GM04503 (cell line): ENCODE results near the gene WDR91.
"Not testable (repeated sequence)": the region's sequence is repeated elsewhere in the genome, so short reads cannot be mapped to it uniquely, and the experiment has no call there.

ENCODE experiments used
- DNase-seq: peaks from one replicate; pipeline ENCODE4 v3.0.0-alpha.2; 2012; ENCODE audit warnings: low read depth

Gene WDR91

DNA sequence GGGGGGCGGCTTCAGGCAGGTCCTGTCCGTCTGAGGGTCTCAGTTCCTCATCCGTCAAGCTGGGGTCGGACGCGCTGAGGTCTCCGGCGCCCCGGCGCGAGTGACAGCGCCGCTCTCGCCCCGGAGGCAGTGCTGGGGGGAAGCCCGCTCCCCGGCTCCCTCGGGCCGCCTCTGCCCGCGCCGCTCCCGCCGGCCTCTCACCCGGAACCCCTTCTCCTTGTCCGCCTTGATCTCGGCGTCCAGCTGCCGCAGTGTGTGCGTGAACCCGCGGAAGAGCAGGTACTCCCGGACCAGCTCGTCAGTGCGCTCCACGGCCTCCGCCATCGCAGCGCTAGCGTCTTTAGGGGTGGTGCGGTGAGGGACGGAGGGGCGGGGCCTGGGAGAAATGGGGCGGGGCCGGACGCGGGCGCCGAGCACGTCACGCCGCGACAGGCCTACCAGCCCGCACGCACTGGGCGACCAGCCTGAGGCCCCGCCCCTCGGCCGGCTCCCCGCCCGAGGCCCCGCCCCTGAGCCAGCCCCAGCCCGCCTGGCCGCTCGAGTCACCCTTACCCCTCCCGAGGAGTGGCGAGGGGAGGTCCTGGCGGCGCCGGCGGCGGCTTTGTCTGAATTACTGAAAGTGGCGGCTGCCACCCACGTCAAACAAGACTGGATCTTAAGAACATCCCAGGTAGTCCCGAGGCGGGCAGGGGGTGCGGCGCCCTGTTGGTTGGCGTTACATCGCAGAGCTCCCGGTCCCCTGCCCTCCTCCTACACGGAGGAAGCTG is at the start of gene WDR91:
Gene WDR91, minus strand, starts transcription at position 348 of the 767 bp plus-strand sequence. Its CDS starts 24 bp downstream, at position 324.
- peak; percentile 40 for DNase-seq

DNA sequence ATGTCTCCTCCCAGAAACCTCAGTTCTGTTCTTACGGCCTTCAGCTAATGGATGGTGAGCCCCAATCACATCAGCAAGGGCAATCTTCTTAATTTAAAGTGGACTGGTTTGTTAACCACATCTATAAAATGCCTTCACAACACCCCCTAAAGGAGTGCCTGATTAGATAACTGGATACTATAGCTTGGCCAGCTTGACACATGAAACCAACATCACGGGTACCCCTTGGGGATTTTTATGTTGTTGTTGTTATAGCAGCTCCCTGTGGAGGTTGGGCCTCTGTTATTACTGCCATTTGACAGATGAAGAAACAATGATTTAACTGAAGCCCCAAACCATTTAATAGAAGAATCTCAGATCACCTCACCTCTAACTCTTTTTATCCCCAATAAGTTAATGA is 49.1 kb upstream of the WDR91 start:
- no peak for DNase-seq

DNA sequence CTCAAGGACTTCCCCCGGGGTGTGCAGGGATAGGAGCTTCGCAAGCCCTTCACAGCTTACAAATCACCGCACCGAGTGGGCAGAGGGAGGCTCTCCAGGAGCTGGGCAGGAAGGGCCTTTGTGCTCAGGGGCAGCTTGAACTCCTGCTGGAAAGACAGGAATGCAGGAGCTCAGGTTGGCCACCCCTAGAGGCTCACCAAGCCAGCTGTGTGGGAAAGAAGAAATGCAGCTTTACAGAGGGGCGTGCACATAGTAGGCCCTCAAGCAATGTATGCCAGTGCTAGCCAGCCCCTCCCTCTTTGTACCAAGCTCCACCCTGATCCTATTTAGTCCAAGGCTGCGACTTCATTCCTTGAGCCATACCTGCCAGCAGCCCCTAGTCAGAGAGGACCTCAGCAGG is 48.4 kb upstream of the WDR91 start:
- no peak for DNase-seq

DNA sequence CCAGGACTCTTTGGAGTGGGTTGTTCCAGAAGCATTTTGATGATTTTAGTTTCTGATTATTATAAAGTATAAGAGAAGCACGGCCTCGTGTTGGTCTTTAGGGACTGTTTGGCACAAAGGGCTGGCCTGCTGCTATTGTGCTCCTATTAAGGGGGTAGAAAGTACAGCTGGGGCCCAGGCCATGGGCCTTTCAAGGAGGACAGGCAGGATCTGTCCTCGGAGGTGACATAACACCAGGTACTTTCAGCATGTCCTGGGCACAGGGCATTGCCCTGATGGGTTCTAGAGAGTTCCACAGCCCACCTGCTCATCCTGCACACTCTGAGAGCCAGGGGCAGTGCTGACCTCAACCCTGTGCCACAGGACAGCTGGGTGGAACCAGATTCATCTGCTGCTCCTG is 47.3 kb upstream of the WDR91 start:
- no peak for DNase-seq

DNA sequence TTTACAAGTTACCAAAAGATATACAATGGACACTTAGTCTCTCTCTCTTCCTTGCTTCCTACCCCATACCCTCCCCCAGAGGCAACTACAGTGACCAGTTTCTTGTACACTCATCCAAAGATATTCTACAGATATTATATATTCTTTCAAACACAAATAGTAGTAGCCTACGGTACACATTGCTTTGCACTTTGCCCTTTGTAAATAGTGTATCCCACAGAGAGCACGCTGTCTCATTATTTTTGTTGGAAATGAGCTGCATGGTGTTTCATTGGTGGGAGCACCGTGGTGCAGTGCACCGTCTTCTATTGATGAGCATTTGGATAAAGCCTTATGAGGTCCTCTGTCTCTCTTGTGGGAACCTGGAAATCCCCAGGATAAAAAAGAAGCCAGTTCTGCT is 46.5 kb upstream of the WDR91 start:
- no peak for DNase-seq

DNA sequence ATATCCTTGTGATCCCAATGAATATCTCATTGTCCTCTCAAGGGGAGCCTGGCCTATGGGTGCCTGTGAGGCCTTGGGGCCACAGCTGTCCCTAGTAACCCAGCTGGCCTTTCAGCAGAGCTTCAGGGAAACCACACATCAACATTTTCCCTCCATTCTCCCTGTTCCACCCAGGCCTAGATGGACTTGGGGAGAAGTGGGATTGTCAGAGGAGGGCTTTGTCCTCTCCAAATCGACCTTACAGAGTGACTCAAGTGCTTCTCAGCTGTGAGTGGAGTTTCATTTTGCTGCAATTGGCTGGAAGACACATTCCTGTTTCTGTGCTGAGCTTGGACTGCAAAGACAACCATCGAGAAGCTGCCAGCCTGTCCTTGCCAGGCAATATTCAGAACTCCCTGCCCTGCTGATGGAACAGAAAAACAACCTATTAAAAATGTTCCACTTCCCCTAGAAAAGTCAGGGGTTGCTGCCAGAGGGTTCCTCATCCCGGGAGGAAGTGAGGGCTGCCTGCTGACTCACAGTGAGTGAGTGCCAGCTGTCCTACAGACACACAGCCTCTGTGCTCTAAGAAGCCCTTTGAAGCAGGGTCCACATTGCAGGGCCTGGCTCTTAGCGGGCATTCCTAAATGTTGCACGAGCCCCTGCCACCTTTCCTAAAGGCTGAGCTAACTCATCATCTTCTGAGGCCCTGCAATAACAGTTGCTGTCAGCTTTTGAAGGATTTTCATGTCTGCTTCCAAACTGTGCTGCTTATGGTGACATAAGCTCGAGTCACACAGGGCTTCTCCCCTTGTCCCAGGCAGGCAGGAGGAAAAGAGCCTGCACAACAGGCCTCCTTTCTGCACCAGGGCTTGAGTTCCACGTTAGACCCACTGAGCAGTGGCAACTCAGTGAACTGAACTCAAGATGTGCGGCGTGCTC is 42.8 kb upstream of the WDR91 start:
- DNase-seq: peak; percentile 57

DNA sequence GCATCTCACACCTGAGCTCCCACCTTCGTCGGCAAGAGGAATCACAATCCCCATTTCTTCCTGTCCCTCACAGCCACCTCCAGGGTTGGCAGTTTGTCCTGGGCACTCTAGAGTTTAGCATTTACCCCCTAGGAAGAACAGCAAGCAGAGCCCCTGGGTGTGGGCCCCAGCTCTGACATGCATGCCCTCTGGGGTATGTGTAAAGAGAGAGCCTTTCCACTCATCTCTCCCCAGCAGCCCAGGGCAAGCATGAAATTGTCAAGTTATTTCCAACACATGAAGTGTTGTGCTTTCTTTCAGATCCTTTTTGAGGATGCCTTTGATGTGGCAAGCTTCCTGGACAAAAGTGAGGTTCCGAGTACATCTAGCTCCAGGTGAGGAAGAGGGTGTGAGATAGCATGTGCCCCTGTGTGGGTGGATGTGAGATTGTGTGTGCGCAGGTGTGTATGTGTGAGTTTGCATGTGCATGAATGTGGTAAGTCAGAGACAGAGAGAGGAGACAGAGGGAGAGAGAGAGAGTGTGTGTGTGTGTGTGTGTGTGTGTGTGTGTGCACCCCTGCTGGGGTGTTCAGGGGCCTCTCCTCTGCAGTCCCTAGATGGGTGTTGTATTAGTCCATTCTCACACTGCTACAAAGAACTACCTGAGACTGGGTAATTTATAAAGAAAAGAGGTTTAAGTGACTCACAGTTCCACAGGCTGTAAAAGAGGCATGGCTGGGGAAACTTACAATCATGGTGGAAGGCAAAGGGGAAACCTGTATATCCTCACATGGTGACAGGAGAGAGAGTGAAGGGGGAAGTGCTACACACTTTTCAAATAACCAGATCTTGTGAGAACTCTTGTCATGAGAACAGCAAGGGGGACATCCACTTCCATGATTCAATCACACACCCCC is 40.4 kb upstream of the WDR91 start:
- no peak for DNase-seq

DNA sequence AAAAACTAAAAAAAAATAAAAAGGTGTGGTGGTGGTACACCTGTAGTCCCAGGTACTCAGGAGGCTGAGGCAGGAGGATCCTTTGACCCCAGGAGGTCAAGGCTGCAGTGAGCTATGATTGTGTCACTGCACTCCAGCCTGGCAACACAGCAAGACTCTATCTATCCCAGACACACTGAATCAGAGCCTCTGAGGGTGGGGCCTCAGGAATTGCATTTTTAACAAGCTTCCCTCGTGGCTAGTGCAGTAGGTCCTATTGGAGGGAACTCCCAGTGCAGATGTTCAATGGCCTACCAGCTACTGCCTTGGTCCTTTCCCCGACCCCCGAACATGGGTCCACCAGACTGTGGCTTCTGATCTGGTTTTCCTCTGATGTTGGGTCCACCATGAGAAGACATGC is 37.2 kb upstream of the WDR91 start:
- DNase-seq: no peak

DNA sequence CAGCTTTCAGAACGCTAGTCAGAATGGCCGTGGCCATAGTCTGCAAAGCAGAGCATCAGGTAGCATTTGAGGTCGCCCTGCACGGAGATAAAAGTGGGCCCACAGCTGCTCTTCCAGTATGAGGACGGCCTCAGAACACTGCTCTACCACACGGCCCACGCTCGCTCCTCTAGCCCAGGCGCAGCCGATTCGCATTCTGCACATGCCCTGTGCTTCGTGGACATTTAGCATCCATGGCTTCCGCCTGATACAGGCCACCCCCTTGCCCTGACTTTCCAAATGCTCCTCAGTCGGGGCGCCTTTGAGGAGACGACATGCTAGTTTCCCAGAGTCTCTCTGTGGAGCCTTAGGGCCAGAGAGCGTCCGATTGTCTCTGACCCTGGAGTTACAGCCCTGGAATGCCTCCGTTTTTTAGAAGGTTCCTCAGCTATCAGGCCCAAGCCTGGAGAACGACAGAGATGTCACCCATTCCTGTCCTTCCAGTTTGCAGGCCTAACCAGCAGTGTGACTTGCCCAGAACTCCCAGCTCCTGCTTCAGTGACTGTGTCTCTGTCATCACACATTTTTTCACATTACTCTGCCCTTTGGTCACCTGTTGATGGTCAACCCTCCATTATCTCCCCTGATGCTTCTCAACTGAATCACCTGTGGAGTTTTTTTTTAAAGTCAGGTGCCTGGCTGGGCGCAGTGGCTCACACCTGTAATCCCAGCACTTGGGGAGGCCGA is 36.6 kb upstream of the WDR91 start:
- no peak for DNase-seq

DNA sequence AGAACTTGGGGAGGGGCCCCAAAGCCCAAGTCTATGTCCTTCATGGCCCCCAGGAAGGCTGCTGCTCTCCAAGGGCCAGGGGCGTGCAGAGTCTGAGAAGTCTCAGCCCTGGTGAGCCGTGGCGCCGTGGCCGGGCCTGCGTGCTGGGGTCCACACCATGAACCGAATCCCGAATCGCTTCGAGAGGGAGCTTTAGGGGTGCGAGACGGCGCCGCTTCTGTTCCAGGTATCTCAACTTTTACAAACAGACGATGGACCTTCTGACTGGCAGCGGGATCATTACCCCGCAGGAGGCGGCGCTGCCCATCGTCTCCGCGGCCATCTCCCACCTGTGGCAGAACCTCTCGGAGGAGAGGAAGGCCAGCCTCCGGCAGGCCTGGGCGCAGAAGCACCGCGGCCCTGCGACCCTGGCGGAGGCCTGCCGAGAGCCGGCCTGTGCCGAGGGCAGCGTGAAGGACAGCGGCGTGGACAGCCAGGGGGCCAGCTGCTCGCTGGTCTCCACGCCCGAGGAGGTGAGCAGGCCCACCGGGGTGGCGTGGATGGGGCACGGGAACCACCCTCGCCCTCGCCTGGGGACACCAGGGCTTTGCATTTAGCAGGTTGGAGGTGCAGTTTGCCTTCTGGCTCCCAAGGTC is 35.0 kb upstream of the WDR91 start:
- DNase-seq: no peak

DNA sequence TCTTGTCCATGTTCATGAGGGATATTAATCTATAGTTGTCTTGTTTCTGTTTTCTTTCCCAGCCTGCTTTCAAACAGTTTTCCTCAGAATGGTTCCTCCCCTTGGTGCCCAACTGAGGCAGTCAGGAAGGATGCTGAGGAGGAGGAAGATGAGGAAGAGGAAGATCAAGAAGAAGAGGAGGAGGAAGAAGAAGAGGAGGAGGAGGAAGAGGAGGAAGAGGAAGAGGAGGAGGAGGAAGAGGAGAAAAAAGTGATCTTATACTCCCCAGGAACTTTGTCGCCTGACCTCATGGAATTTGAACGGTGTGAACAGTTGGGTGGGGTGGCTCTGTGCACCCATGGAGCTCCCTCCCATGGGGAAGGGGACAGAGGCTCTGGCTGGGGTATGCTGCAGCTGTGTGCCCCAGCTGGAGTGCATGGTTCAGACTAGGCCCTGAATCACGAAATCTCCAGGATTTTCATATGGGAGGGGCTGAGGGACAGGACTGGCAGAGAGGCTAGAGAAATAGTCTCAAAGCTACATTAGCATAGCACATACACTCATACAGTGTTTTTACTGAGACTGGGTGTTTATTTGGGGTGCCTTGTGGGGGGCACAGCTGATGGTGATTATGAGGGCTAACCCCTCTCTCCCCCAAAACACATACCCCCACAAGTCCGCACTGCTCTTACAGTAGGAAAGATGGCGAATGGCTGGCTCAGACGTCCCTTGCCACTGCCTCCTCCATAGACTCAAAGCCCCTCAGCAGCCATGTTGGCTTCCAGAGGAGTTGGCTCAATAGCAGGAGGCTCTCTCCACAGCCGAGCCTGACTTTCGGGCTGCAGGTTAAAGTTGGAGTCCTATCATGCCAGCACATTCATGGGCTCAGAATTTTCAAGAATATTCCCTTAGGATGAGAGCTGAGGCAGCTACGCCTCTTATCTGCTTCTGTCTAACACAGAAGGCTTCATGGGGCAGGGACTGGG is 34.2 kb upstream of the WDR91 start:
- DNase-seq: no peak

DNA sequence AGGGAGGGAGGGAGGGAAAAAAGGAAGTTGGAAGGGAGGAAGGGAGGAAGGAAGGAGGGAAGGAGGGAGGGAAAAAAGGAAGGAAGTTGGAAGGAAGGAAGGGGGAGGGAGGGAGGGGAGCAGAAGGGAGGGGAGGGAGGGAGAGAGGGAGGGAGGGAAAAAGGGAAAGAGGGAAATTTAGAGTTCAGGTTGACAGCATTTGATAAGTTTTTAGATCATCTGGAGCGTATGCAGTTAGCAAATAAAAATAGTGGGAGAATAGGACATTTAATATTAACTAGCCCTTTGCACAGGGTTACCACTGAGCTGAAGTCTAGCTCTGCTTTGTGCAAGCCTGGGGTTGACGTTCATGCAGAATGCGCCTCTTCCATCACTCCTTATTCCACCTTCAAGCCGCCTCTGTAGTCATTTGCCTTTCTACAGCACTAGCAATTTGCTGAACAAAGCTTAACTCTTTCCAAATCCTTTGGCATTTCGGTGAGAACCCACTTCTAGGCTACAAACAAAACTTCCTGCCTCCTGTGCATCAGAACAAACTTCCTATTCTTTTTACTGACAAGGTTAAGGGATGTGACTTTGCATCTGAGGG is 30.9 kb upstream of the WDR91 start:
- no peak for DNase-seq

DNA sequence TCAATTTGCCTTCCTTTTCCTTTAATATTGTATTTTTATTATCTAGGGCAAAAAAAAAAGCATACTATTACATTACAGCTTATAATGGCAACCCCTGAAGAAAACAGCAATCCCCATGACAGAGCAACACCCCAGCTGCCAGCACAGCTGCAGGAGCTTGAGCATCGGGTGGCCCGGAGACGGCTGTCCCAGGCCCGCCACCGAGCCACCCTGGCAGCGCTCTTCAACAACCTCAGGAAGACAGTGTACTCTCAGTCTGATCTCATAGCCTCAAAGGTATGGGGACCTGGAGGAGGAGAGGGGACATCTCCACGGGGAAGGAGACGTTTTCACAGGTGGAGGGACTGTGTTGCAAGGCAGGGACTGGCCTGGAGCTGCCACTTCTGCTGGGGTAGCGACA is 29.1 kb upstream of the WDR91 start:
- DNase-seq: no peak

DNA sequence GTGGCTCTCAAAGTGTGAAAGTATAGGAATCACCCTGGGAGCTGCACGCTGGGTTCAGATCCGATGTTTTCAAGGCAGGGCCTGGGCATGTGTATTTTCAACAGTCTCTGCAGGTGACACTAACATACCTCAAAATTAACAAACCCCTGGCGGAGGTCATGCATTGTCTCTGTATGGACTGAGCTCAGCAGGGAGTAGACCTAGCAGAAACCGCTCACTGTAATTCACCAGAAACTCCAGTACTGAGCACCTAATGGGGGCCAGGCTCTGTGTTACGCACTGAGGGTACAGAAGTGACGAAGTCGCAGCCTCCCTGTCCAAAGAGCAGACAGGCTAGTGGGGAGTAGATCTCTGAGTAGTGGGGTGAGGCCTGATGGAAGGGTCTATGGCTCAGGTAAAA is 27.9 kb upstream of the WDR91 start:
- DNase-seq: no peak

DNA sequence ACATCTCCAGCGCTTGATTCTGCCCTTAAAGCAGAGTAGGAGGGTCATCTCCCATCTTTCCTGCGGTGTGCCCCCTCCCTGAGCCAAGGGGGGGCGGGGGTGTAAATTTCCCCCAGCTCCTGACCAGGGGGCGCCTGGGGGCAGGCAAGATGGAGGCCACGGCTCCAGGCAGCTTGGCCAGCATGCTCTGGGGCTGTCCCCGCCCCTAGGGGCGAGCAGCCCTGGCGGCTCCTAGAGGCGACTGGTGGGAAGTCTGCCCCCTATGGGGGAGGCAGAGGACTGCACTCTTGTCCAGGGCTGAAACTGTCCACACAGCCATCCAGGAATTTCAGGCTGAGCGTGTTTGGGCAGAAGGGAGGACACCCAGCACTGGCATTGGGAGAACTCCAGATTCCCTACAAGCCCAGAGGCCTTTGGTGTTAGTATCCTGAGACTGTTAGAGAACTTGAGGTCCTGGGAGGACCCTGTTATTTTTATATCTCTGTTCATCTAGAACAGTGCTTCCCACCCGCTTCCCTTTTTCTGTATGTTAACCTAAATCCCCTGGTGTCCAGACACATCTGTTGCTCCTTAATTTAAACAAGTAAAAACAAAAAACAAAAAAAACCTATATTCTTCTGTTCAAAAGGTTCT is 26.9 kb upstream of the WDR91 start:
- no peak for DNase-seq

DNA sequence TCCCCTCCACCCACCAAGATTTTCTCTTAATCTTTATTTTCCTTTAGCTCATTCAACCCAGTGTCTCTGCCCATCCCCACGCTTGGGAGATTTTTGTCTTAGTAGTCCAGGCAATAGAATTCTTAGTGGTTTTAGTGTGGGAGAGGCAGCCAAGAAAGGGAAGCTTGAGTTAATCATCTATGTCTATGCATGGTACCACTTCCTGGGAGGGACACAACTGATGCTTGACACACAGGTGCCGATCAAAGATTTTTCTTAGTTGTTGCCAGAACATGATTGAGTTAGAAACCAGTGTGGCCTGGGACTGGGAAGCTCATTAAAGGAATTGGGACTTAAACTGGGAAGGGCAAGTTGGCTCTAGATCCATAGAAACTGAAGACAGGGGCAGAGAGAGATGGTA is 25.4 kb upstream of the WDR91 start:
- DNase-seq: no peak

DNA sequence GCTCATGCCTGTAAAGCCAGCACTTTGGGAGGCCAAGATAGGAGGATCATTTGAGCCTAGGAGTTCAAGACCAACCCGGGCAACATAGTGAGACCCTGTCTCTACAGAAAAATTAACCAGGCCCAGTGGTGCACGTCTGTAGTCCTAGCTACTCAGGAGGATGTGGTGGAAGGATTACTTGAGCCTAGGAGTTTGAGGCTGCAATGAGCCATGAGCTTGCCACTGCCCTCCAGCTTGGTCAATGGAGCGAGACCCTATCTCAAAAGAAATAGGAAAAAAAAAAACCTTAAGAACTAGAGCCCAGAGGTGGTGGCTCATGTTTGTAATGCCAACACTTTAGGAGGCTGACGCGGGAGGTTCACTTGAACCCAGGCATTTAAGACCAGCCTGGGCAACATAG is 24.5 kb upstream of the WDR91 start:
- no peak for DNase-seq

DNA sequence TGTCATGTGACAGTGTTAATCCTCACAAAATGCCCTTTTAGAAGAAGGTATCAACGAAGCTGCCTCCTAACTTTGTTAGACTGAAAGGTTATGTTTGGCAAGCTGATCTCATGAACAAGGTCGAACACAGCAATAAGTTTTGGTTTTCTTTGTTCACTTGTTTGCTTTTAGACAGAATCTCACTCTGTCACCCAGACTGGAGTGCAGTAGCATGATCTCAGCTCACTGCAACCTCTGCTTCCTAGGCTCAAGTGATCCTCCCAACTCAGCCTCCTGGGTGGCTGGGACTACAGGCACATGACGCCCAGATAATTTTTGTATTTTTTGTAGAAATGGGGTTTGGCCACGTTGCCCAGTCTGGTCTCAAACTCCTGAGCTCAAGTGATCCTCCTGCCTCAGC is 23.4 kb upstream of the WDR91 start:
- no peak for DNase-seq

DNA sequence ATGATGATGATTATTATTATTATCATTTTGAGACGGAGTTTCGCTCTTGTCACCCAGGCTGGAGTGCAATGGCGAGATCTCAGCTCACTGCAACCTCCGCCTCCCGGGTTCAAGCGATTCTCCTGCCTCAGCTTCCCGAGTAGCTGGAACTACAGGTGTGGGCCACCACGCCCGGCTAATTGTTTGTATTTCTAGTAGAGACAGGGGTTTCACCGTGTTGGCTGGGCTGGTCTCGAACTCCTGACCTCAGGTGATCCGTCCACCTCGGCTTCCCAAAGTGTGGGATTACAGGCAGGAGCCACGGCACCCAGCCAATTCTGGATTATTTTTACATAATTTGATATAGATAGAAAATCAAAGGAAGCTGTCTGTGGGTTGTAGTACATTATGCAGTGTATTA is 22.8 kb upstream of the WDR91 start:
- DNase-seq: not testable (repeated sequence)
